ENCODE data around the gene NR4A1.
A peak's percentile ranks its signal among the peaks of the same experiment; 100 is the strongest.

Gene NR4A1

DNA sequence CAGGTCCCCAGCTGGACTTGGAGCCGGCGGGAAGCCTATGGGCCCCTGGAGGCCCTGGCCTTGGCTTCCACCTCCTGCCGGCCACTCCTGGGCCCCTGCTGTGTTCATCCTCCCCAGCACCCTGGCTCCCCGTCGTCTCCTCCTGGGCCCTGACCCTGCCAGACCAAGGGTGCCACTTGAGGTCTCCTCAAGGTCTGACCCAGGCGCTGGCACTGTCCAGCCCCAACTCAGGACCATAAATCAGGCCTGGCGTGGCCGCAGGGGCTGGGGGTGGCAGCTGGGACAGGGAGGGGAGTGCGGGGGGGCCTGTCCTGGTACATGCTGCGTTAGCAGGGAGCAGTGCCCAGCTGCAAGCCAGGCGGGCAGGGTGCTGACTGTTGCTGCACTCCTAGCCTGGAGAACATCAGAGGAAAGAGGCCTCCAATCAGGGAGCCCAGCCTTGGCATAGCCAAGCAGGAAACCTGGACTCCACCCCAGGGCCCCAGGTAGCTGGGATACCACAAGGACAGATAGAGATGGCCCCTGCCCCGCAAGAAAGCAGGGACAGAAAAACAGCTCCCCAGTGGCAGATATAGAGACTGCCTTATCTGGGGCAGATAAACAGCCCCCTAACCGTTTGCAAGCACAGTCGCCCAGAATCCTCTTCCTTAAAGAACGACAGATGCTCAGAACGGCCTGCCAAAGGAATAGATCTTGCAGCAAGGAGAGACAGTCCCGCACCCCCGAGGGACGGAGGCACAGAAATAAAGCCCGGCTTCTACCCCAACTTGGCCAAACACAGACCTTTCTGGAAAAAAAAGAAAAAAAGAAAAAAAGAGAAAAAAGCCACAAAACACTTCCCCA is 12.1 kb downstream of the NR4A1 start:
- H3K9ac ChIP-seq: no peak overlapping the region
- H3K4me2 ChIP-seq: no peak overlapping the region

GRCh38 chr12:52063981-52064649 is 12.9 kb downstream of the NR4A1 start:
- Histone ChIP-seq H3K36me3 (peaks cover 14% of the 10 kb centered on the region), H3K4me1 (peaks cover 14% of the 10 kb centered on the region), H3K4me2 (no peak overlapping the region), H3K27ac (no peak overlapping the region), H3K27me3 (no peaks in the 10 kb centered on the region), H3K4me3 (no peak overlapping the region), H3K9me3 (no peaks in the 10 kb centered on the region), H4K20me1 (no peaks in the 10 kb centered on the region), H3K9ac (no peak overlapping the region)
- no peak for TF ChIP-seq Cebpa-rat (IDR thresholded peaks at IDR 0.05)

More for the DNA sequence above, 12.1 kb downstream of the NR4A1 start:
- Histone ChIP-seq H3K4me3 (no peak overlapping the region), H4K20me1 (no peaks in the 10 kb centered on the region), H3K4me1 (peaks cover 11% of the 10 kb centered on the region), H3K36me3 (peaks cover 22% of the 10 kb centered on the region), H3K27me3 (no peaks in the 10 kb centered on the region), H3K27ac (no peak overlapping the region), H3K9me3 (no peaks in the 10 kb centered on the region)
- no peak for TF ChIP-seq Cebpa-rat (IDR thresholded peaks at IDR 0.05)

- H3K9me3 ChIP-seq: no peaks in the 10 kb centered on the region
- H4K20me1 ChIP-seq: peaks cover 16% of the 10 kb centered on the region
- no peaks in the 10 kb centered on the region for H3K27me3 ChIP-seq
- no peak overlapping the region for H3K4me3 ChIP-seq
- H3K9ac ChIP-seq: no peak overlapping the region
- H3K4me1 ChIP-seq: peaks cover 27% of the 10 kb centered on the region
- no peak for TF ChIP-seq Cebpa-rat (IDR thresholded peaks at IDR 0.05)
- peak overlapping the region; percentile 31 for H3K4me2 ChIP-seq
- no peaks in the 10 kb centered on the region for H3K36me3 ChIP-seq
- H3K27ac ChIP-seq: no peak overlapping the region
These were observed 15.3 kb downstream of the NR4A1 start for GRCh38 chr12:52066346-52067080.

DNA sequence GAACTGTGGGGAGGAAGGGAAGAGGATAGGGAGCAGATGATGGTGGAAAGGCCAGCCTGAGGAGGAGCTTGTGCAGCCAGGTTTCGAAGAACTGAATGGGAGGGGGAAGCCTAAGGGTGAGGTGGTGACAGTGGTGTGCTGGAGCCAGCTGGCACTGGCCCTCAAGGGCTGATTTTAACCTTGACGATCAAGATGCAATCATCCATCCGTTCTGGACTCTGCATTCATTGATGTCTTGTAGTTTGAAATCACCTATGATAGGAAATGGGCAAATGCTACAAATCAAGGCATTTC is 15.8 kb downstream of the NR4A1 start:
- Histone ChIP-seq H3K9ac (no peak overlapping the region), H3K9me3 (no peaks in the 10 kb centered on the region), H3K4me3 (no peak overlapping the region), H4K20me1 (peaks cover 21% of the 10 kb centered on the region), H3K4me2 (peak overlapping the region; percentile 31), H3K27ac (no peak overlapping the region), H3K27me3 (no peaks in the 10 kb centered on the region), H3K36me3 (peaks cover 4% of the 10 kb centered on the region; the same call in 1 of the 2 replicates), H3K4me1 (peaks cover 32% of the 10 kb centered on the region)
- TF ChIP-seq Cebpa-rat (IDR thresholded peaks at IDR 0.05): no peak

DNA sequence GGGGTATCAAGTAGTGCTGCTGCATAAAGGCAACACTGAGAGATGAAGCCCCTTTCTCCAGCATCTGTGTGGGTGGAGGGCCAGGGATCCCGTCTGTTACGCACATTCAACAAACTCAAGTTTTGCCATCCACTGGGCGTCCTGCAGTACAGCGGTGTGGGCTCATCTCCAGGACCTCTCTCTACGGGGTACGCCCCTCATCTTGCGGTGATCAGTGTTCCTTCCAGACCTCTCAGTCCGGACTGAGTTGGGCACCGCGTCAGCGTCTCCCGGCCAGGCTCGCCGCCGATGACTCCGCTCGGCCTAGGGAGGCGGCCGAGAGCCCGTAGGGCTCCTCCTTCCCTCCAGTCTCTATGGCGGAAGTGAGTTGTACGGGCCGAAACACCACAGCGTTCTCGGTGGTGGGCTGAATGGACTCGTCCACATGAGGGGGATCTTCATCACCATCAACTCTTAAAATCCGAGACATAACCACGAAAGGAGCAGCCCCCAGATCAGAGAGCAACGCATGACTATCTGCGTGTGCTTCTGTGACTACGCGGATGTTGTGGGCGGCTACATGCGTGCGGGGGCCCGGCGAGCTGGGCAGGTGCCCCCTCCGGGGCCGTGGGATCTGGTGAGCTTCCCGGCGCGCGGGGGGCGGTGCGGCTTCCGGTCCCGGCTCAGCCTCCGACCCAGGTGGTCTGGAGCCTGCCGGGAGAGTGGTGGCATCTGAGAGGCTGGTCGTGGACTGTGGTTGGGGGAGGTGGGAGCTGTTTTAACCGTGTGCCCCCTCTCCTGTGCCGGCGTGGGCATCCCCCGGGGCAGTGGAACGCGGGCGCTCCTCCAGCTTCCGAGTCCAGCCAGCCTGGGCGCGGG is 18.3 kb downstream of the NR4A1 start, which contains the start of gene ATG101:
ATG101 (plus strand) TSS at position 652 of the 858 bp plus-strand sequence. CDS start 3,673 bp downstream, outside the sequence.
- Histone ChIP-seq H3K4me2 (peak within 1 kb of the TSS; percentile 97), H3K27me3 (no peaks in the 10 kb centered on the region), H3K27ac (peak within 1 kb of the TSS; percentile 100), H3K9ac (peak within 1 kb of the TSS; percentile 99), H3K36me3 (peaks cover 22% of the 10 kb centered on the region; the same call in 1 of the 2 replicates), H3K4me1 (peaks cover 57% of the 10 kb centered on the region), H3K4me3 (peak within 1 kb of the TSS; percentile 96), H4K20me1 (peaks cover 46% of the 10 kb centered on the region), H3K9me3 (no peaks in the 10 kb centered on the region)
- no peak for TF ChIP-seq Cebpa-rat (IDR thresholded peaks at IDR 0.05)

- H3K9ac ChIP-seq: peak overlapping the region; percentile 99
- no peaks in the 10 kb centered on the region for H3K27me3 ChIP-seq
- H3K36me3 ChIP-seq: peaks cover 30% of the 10 kb centered on the region
- peak overlapping the region; percentile 96 for H3K4me3 ChIP-seq
- H3K27ac ChIP-seq: peak overlapping the region; percentile 100
- peaks cover 54% of the 10 kb centered on the region for H4K20me1 ChIP-seq
- H3K4me2 ChIP-seq: peak overlapping the region; percentile 97
- H3K4me1 ChIP-seq: peaks cover 65% of the 10 kb centered on the region
- no peak for TF ChIP-seq Cebpa-rat (IDR thresholded peaks at IDR 0.05)
- H3K9me3 ChIP-seq: no peaks in the 10 kb centered on the region
These were observed 19.1 kb downstream of the NR4A1 start for GRCh38 chr12:52070185-52070925.

DNA sequence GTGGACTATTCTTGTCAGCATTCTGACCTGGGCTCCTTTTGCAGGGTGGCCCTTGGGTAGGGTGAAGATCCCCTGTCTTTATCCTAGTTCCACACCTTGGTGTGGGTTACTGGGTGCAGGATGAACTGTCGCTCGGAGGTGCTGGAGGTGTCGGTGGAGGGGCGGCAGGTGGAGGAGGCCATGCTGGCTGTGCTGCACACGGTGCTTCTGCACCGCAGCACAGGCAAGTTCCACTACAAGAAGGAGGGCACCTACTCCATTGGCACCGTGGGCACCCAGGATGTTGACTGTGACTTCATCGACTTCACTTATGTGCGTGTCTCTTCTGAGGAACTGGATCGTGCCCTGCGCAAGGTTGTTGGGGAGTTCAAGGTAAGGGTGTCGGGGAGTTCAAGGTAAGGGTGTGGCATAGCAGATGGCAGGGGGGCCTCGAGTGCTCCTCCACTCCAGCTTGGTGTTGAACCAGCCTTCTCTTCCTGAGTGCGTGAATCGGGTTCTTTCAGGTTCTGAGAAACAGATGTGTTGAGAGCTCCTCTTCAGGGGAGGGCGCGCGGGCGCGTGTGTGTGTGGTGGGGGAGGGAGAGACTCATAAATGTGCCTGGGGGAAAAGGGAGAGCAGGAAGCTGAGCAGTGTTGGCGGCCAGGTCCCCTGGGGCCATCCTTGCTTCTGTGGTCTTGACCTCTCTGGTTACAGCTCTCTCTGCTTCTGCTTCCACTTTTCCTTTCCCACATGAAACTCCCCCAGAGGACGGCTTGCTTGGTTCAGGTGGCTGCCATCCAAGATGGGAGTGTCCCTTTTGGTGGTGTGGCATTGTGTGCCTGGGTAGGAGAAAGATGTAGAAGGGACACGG is 22.5 kb downstream of the NR4A1 start:
- H3K4me2 ChIP-seq: peak overlapping the region; percentile 97
- no peaks in the 10 kb centered on the region for H3K9me3 ChIP-seq
- peaks cover 63% of the 10 kb centered on the region for H3K36me3 ChIP-seq
- peak overlapping the region; percentile 56 for H3K9ac ChIP-seq
- H4K20me1 ChIP-seq: peaks cover 85% of the 10 kb centered on the region
- peaks cover 74% of the 10 kb centered on the region for H3K4me1 ChIP-seq
- no peak for TF ChIP-seq Cebpa-rat (IDR thresholded peaks at IDR 0.05)
- H3K4me3 ChIP-seq: peak overlapping the region; percentile 39
- H3K27ac ChIP-seq: peak overlapping the region; percentile 62
- no peaks in the 10 kb centered on the region for H3K27me3 ChIP-seq
